Measurements from ENCODE around the gene AKT1.

AKT1 gene

DNA sequence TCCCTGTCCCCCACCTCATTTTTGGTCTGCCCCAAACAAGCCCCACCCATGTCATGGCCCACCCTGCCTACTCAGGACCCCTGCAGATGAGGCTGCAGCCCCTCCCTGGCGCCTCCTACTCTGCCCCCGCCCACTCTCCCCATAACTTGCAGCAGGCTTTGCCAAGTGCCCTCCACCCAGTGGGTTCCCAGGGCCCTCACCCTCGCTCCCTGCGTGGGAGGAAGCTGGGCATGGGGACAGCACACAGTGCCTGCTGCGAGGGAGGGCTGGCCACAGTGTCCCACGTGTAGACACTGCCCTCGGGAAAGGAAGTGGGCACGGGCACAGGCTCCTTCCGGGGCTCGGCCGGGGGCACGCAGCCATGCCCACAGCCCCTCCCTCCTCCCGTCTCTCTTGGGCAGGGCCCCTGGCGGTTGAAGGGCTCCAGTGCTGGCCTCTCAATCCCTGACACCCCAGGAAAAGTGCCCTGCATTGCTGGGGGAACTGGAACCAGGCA, 9.4 kb downstream of the AKT1 start:
- no peak for DNase-seq (ENCODE audit: low read depth in 2 of 2)

DNA sequence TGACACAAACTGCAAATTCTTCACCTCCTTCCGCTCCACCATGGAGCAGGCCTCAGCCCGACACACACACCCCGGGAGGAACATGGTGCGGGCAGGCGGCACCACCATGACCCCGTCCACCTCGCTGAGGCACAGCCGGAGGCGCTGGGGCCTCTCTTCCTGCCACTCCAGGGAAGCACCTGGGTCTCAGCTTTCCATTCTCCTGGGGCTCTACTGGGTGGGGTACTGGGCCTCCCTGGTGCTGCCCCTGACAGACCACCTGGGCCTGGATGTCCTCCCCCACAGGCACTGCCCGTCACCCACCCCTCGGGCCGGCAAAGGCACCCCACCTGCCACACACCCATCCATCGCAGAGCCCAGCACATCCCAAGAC, 9.9 kb downstream of the AKT1 start:
- no peak for DNase-seq (ENCODE audit: low read depth in 2 of 2)

DNA sequence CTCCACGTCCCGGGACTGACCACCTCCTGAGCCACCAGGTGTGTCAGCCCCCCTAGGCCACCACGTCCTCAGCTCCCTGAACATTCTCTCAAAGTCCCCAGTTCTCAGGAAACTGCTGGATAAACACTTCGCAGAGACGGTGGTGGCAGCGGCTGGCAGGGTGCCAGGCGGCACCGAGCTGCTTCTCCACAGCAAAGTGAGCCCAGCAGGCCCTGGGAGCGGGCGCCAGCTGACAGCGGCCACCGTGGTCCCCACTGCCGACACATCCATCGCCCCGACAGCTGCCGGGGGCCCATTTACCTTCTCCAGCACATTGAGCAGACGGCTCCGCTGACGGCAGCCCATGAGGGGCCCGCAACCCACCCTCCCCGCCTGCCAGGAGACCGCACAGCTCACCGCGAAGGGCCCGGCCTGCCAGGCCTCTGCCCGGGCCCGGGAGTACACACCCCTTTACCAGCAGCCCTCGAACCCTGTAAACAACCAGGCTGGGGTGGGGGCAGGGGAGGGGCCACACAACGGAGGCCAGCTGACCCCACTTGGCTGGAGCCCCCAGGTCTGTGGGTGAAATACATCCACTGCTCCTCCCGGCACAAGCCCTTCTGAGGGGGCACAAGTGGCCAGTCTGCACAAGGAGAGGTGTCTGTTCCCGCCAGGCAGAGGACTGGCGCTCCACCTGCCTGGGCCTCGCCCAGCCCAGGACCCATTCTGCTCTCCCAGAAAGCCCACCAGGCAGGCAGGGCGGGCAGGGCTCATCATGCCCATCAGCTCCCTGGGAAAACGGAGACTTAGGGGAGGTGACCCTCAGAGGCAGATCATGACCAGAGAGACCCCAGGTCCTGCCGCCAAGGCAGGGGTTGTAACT, 10.5 kb downstream of the AKT1 start:
- DNase-seq (ENCODE audit: low read depth in 2 of 2), result no peak

DNA sequence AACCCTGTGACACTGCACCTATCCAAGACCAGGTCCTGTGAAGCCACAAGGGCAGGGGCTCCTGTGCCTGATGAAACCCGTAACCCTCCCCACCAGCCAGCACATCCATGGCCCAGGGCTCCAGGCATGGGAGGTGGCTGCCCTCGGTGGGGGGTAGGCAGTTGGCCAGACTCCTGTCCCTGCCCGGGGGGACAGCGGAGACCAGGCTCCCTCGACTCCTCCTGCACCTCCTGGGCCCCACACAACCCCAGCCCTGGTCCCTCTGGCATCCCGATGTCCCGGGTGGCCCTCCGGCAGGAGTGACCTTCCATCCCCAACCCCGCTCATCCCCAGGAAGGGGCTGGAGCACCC, 11.4 kb downstream of the AKT1 start:
- DNase-seq (ENCODE audit: low read depth in 2 of 2), result no peak

DNA sequence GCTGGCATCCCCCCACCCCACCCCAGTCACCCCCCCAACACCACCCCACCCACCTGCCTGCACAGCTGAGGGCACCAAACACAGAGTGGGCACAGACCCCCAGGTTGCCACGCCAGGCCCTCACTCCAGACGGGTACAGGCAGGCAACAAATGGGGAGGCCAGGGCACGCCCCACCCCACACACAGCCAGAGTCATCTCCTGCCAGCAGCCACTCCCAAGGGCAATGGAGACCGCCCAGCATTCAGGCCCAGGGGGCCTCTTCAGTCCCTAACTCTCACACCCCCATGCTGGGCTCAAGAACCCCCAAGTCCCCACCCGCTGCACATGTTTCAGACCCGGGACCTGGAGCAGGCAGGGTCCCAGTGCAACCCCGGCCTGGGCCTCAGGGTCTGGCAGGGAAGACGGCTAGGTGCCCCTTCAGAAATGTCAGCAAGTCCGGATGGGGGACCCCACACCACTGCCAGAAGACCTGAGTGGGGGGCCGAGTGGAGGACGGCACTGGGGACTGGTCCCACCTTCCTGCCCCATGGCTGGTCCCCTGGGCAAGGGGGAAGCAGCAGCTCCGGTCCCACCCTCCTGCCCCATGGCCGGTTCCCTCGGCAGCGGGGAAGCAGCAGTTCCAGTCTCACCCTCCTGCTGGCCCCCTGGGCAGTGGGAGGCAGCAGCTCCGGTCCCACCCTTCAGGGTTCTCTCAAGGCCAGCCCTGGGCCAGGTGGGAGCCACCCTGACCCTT, 11.9 kb downstream of the AKT1 start:
- no peak for DNase-seq (ENCODE audit: low read depth in 2 of 2)

DNA sequence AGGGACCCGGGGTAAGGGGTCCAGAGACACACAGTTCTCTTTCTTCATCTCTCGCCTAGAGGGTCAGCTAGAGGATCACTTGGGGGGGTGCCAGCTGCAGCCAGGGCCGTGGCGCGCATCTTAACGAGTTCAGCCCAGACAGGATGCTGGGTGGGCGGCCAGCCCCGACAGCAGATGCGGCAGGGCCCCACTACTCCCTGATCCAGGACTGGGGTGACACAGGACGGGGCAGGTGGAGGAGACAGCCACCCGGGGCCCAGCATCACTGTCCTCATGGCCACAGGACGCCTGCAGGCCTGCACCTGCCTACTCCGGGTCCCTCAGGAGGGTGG, 12.8 kb downstream of the AKT1 start:
- DNase-seq (ENCODE audit: low read depth in 2 of 2), result no peak

DNA sequence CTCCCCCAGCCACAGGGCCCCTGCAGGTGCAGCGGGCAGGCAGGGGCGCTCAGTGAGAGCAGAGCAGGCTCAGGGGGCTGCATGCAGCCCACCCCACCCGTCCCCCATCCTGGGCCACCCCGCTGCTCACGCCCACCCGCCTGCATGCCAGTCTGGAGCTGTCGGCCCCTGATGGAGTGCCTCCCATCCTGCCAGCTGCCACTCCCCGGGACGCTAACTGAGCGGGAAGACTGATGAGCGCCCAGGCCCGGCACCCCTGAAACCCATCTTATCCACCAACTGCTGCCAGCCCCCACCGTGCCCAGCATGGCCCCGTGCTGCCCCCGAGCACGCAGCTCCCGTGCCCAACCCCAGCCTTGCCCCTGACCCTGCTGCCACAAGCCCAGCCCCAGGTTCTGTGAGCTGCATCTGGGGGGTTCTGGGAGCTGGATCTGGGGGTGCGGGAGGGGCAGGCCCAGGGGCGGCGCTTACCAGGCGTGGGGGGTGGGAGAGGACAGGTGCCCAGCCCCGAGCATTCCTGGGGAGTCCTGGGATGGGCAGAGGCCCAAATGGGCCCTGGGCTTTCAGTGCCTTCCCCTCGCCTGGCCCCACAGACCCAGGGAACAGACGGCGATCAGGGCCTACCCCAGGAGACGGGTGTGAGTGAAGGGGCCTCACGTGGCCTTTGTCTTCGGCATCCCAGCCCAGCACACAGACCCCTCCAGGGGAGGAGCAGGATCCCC, 13.3 kb downstream of the AKT1 start:
- DNase-seq (ENCODE audit: low read depth in 2 of 2), result no peak

DNA sequence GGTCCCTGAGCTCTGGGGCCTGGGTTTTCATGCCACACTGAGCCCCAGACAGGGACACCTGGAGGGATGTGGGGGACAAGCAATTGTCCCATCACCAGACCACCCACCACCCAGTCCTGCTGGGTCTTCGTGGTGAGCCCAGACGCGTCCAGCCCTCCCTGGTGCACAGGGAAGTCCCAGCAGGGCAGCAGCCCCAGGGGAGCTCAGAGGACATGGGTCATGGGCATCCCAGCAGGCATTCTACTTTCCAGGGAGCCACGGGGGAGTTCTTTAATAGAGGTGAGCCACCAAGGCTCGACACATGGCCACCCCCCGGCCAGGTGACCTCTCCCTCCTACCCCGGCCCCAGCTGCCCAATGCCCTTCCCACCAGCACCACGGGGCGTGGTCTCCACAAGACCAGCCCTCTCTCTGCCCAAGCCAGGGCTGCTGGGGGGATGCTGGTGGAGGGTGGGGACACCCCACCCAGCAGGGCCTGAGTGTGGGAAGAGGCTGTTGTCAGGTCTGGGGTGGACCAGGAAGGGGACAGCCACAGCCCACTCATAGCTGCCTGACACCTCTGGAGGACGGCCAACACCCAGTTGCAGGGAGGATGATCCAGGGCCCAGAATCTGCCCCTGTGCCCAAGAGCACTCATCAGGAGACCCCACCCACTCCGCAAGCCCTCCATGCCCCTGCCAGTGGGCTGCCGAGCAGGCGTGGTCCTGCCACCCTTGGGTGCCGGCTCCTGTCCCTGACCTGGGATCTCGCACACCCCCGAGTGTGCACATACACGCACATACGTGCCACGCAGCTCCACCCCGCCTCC, 14.1 kb downstream of the AKT1 start:
- no peak for DNase-seq (ENCODE audit: low read depth in 2 of 2)

DNA sequence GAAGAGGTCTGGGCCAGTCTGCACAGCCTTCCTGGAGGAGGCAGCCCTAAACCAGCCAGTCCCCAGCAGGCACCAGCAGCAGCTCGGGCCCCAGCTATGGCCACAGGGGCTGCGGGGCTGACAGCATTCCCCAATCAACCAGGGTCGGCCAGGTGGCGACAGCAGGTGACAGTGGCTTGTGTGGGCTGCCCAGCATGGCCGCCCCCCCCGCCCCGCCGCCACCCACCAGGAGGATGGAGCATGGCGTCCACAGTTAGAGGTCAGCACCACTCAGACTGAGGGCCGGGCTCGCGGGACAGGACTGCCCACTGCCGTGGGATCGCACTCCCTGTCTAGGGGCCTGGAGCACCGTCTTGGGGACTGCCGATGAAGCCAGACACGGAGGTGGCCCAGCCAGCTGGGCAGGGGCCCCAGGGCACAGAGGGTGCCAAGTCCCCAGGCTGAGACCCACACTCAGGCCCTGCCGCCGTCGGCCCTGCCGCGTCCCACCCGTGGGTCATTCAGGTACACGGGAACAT, 15.0 kb downstream of the AKT1 start:
- DNase-seq (ENCODE audit: low read depth in 2 of 2), result no peak

DNA sequence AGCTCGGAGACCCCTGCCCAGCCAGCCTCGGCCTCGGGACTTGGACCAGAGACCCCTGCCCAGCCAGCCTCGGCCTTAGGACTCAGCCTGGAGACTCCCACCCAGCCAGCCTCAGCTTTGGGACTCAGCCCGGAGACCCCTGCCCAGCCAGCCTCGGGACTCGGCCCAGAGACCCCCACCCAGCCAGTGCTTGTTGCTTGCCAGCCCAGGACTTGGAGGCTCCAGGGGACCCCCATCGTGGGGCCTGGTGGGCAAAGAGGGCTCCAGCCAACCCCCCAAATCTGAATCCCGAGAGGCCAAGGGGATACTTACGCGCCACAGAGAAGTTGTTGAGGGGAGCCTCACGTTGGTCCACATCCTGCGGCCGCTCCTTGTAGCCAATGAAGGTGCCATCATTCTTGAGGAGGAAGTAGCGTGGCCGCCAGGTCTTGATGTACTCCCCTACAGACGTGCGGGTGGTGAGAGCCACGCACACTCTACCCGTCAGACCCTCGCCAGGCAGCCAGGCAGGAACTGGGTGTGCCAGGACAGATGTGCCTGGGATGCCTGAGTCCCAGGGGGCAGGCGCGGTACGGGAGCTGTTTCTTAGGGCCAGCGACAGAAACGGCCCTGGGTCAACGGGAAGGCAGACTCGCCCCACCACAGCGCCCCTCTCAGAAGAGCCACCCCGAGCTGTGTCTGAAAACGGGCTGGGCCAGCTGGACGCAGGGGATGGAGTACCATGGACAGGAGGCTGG, 15.6 kb downstream of the AKT1 start:
- DNase-seq (ENCODE audit: low read depth in 2 of 2), result no peak

DNA sequence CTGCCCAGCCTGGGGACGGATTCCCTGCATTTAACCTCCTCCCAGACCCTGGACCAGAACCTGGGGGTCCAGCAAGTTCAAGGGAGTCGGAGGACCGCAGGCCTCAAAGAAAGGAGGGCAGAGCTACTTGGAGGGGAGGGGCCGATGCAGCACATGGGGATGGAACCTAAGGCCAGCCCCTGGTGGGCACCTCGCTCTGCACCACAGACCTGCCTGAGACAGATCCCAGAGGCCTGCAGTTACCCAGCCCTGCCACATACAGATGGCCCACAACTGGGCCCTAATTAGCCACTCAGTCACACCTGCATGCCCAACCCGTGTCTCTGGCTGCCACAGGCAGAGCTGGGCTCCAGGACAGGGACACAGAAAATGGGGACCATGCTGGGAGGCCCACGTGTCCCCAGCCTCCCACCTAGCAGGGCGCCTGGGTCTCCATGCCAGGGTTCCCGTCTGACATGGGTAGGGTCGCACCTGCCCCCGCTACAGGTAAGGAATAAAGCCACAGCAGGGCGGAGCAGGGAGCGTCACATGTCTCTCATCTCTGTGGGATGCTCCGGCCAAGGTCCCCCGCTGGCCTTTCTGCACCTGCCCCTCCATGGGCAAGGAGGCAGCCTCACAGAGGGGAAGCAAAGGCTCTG, 16.7 kb downstream of the AKT1 start:
- no peak for DNase-seq (ENCODE audit: low read depth in 2 of 2)

DNA sequence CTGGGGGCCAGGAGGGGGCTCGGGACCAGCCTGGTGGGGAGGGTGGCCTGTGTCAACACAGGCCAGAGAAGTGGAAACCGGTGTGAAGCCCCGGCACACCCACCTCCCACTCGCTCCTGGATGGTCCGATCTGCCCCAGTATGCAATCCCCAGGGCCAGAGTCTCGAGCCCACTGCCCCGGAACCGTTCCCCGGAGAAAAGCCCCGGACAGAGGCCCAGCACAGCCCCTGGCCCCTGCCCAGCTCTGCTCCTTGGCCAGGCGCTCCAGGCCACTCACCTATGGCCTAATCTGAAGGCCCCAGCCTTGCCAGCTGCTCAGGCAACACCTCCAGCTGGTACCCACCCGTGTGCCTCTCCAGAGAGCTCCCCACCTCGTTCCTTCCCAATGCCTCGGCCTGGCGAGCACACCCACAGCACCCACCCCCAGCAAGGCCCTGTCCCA, 17.7 kb downstream of the AKT1 start:
- no peak for DNase-seq (ENCODE audit: low read depth in 2 of 2)

DNA sequence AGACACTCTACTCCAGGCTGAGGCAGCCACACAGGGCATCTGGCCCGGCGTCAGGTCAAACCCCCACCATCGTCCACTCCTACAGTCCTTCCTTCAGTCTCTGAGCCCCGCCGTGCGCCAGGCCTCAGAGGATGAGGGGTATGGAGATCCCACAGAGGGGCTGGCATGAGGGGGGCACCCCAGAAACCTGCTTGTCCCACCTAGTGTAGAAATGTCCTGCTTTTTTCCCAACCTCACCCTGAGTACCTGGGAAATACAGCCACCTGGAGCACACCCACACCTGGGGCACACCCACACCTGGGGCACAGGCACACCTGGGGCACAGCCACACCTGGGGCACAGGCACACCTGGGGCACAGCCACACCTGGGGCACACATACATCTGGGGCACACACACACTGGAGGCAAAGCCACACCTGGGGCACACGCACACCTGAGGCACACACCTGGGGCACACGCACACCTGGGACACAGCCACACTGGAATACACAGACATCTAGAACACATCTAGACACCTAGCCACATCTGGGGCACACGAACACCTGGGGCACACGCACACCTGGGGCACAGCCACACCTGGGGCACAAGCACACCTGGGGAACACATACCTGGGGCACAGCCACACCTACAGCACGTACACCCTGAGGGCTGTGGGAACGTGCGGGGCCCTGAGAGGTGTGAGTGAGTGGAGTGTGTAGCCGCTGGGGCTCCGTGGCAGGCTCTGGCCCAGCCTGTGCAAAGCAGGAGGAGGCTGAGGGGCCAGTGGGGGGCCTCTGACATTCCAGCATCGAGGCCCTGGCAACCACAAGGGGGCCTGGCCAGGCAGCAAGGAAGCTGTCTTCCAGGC, 18.4 kb downstream of the AKT1 start:
- DNase-seq (ENCODE audit: low read depth in 2 of 2), result no peak

DNA sequence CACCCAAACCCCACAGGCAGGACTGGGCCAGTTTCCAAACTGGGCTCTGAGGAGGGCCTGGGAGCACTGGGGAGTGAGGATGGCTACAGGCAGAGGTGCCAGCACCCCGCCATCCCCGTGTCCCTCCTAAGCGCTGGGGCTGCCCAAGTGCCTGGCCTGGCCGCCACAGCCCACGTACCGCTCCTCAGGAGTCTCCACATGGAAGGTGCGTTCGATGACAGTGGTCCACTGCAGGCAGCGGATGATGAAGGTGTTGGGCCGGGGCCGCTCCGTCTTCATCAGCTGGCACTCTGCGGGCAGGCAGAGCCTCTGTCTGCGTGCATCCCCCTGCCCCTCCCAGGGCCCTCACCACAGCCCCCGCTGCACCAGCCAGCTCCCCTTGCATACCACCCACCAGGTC, 19.1 kb downstream of the AKT1 start:
- DNase-seq (ENCODE audit: low read depth in 2 of 2), result no peak

DNA sequence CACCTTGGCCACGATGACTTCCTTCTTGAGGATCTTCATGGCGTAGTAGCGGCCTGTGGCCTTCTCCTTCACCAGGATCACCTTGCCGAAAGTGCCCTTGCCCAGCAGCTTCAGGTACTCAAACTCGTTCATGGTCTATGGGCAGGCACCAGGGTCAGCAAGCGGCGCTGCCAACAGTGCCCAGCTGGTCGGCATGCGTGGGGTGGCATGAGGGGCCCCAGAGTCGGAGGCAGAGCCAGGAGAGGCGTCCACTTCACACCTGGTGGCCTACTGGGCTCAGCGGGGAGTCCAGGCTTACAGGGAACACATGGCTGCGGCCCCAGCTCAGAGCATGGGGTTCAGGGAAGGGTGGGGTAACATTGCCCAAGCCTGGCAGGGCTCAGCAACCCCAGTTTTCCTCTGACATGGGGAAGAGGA, 20.5 kb downstream of the AKT1 start:
- no peak for DNase-seq (ENCODE audit: low read depth in 2 of 2)

DNA sequence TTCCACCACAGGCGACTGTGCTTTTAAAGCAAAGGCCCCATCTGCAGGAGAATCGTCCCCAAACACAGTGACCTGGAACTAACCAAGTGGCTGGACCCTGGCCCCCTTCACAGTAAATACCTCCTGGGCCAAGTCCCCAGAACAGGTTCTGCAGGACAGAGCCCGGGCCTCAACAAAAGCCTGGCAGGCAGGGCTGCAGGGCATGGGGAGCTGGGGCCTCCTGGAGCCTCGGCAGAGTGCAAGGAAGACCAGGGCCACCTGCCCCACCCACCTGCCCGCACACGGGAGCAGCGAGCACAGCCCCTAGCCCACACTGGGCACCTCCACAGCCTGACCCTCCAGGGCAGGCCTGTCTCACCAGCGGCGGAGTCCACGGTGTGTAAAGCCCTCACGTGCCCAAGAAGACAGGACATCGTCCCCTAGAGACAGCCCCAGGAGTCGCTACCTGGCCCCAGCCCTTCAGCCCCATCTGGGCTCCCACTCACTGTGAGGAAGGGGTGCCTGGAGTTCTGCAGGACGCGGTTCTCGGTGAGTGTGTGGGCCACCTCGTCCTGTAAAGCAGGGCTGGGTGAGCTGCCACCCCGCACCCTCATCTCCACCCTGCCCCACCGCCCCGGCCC, 21.0 kb downstream of the AKT1 start:
- DNase-seq (ENCODE audit: low read depth in 2 of 2), result no peak

DNA sequence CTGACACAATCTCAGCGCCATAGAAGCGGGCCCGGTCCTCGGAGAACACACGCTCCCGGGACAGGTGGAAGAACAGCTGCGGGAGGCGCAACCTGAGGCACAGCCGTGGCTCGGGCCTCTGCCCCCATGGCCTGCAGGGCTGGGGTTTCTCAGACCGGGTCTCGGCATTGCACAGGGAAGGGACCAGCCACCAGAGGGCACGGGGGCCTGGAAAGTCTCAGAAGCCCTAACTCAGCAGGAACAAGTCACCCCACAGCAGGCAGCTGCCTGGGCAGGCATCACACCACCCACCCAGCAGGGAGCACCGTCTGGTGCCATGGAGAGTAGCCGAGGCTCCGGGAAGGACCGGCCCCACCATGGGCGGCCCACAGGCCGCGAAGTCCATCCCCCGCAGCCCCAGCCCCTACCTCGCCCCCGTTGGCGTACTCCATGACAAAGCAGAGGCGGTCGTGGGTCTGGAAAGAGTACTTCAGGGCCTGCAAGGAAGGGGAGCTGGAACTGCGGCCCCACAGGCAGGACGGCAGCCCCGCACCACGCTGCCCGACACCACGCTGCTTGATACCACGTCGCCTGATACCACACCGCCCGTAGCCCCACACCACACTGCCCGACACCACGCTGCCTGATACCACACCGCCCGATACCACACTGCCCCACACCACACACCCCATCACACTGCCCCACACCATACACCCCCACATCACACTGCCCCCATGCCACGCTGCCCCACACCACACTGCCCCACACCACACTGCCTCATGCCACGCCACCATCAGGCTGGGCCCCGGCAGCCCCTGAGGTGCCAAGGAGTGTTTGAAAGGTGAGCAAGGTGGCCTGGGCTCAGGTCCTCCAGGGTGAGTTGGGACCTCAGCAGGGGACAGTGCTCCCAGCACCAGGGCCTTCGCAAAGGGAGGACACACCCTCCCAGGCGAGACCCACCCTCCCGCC, 21.8 kb downstream of the AKT1 start:
- no peak for DNase-seq (ENCODE audit: low read depth in 2 of 2)

Data from stimulated activated CD4-positive, alpha-beta T cell treated with anti-CD3 and anti-CD28 coated beads, Interleukin-4, amount 100 ng/mL, for 48 hours (primary cell).